GM18511 (cell line): Measurements from ENCODE around the gene ACSM2B.
"Not testable (repeated sequence)": the region's sequence is repeated elsewhere in the genome, so short reads cannot be mapped to it uniquely, and the experiment has no call there.

Experiments used
- ATAC-seq: cut with Tn5 transposase; IDR thresholded peaks from one replicate; pipeline ENCODE4 v1.9.1; 2021; ENCODE audit warnings: mild to moderate bottlenecking, moderate library complexity; ENCODE audit not compliant: unreplicated experiment

ACSM2B gene

DNA sequence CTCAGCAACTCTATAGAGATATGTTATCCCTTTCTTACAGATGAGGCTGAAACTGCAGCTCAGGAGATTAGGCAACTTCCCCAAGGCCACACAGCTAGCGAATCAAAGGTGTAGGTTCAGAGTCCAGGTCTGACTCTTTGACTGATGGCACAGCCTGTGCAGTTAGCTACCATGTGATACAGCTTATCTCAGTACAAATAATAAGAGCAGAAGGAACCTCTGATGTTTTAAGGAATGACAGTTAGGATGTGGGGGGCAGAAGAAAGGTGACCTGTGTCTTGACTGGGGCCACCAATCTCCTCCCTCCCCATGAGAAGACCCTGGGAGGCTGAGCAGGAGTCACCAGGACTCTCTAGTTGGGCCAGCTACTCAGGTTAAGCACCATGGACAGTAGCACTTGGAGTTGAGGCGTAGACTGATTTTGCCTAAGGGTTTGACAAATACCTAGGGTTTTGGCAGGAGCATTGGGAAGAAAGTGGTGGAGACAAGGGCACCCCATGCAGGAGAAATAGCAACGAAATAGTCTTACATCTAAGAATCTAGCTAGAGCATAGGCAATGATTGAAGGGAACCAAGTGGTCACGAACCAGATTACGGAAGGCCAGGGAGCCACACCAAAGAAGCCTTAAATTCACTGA is 22.8 kb upstream of the ACSM2B start:
- no peak for ATAC-seq

DNA sequence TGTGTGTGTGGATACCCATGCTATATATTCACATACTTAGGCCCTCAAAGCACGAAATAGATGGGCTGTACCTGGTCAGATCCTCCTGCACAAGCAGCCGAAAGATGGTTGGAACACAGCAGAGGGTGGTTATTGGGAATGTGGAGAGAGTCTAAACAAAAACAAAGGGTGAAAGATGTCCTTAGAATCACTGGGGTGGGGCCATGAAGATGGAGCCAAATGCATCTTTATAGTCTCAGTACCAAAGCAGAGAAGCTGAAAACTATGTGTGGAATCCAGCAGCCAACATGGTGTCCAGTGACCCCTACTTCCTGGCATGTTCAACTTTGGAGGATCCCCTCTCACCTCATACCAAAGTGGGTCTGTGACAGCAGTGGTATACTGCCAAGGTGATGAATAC is 19.5 kb upstream of the ACSM2B start:
- ATAC-seq, result not testable (repeated sequence)

DNA sequence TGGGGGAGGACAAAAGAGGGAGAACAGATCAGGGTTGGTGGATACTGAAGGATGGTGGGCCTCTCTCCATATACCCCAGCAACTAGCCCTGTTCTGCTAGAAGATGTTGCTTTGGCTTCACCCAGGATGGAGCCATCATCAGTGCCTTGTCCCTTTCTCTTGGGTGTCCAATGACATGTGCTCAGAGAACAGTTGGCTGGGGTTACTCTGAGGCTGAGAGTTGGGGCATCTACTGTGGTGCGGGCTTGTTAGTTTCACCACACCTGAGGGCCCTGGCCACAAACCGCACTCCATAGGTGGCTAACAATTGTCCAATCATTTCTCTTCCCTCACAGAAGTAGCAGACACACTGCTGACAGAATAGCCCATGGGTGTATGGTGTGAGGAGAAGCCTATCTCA is 18.9 kb upstream of the ACSM2B start:
- not testable (repeated sequence) for ATAC-seq

DNA sequence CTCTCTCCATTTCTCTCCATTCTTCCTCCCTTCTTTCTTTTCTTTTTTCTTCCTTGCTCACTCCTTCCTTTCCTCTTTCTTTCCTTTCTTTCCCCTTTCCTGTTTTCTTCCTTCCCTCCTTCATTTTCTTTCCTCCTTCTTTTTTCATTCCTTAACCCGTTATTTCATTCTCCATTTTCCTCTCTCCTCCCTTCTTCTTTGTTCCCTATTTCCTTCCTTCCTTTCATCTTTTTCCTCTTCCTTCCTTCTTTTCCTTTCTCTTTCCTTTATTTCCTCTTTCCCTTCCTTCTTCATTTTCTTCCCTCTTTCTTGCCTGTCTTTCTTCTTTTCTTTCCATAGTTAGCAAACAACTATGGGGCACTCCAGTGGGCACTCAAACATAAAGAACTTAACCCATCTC is 16.6 kb upstream of the ACSM2B start:
- ATAC-seq, result not testable (repeated sequence)

DNA sequence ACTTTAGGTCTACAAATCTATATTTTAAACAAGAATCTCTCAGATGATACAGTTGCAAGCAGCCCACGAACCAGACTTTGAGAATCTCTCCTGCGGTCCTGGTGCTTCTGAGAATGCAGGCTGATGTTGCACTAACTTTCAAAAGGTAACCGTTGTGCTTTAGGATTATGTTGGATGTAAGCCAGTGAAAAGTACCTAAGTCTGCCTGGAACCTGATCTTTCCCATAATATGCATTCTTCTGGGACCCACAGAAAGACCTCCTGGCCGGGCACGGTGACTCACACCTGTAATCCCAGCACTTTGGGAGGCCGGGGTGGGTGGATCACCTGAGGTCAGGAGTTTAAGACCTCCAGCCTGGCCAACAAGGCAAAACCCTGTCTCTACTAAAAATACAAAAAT is 13.3 kb upstream of the ACSM2B start:
- ATAC-seq, result not testable (repeated sequence)

DNA sequence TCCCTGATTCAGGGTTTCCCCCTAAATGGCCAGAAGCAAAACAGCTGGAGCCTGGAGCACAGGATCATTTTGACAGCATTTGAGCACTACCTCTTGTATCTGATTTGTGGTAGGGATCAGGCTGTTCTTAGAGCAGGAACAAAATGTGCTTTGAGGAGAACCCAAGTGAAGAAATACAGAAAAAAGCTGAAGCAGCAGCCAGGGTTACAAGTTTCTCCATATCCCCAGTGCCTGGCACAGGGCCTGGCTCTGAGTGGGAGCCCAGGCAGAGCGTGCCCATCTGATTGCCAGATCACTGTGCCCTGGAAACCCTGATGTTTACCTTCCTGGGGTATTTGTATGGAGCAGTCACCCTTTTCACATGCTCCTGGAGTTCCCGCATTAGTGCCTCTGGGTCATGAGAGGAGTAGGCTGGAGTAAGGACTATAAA is 11.5 kb upstream of the ACSM2B start:
- ATAC-seq, result not testable (repeated sequence)

DNA sequence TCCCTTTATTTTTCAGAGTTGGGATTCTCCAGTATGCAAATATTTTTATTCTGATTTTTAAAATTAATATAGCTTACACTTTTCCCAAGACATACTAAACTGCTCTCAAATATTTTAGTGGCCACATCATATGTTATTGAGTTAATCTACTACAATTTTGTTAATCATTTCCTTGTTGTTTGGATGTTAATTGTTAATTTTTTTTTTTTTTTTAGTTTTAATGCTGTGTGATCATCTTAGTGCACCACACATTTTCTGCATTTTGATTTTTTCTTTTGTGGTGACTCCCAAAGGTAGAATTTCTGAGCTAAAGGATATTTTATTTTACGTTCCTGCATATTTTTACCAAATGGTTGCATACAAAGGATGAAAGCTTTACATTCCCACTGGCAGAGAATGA is 10.5 kb upstream of the ACSM2B start:
- ATAC-seq, result not testable (repeated sequence)

DNA sequence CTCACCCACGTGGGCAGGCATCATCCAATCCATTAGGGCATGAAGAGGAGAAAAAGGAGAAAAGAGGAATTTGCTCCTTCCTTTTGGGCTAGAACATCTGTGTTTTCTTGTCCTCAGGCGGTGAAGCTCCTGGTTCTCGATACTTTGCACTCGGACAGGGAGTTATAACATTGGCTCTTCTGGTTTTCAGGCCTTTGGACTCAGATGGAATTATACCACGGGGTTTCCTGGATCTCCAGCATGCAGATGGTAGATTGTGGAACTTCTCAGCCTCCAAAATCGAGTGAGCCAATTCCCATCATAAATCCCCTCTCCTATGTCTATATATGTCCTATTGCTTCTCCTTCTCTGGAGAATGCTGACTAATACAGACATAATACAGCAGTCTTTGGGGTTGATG is 9.9 kb upstream of the ACSM2B start:
- ATAC-seq, result not testable (repeated sequence)

DNA sequence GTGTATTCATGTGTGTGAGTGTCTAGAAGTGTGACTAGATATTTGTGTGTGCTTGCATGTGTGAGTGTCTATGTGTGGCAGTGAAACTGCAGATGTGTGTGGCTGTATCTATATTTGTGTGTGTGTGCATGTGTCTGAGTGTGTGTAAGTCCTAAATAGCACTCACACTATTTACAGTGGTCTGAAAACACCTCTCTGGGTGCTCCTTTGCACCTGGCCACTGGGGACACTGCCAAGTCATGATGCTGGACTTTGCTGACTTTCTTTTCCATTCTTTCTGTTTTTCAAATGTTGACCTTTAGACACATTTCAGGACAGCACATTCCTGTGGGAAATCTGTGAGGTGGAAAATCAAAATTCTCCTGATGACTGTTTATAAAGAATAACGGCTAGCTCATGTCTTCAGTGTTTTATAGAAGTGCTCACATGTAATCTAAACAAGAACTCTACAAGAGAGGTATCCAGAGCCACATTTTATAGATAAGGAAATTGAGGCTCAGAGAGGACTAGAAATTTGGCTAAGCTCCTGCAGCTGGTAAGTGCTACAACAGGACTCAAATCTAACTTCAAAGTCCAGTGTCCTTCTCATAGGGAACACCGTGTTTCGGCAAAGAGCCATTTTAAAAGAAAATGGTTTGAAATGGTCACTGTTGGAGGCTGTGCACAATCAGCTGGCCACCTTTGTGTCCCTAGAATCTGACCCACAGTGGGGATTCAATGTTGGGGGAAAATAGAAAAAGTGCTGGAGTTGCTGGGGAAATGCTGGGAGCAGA is 4.5 kb upstream of the ACSM2B start:
- not testable (repeated sequence) for ATAC-seq

DNA sequence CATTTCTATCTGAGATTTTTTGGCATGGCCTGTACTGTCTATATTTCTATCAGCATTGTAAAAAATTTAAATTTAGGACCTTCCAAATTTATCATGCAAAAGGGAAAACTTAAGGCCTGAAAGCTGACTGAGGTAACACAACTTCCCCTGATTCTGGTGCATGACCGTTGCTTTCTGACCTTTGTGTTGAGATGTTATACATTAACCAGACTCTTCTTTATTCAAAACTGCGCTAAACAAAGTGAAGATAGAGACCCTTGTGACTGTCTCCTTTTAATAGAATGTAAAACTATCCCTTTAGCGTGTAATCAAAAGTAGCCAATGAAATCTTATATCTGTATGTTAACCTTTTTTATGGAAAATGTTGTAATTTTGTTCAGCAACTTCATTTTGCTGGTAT is 1.9 kb upstream of the ACSM2B start:
- not testable (repeated sequence) for ATAC-seq

DNA sequence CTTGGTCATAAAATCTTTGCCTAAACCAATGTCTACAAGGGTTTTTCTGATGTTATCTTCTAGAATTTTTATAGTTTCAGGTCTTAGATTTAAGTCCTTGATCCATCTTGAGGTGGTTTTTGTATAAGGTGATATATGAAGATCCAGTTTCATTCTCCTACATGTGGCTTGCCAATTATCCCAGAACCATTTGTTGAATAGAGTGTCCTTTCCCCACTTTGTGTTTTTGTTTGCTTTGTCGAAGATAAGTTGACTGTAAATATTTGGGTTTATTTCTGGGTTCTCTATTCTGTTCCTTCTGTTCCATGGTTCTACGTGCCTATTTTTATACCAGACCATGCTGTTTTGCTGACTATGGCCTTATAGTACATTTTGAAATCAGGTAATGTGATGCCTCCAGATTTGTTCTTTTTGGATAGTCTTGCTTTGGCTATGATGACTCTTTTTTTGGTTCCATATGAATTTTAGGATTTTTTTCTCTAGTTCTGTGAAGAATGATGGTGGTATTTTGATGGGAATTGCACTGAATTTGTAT is 7.0 kb downstream of the ACSM2B start:
- ATAC-seq, result not testable (repeated sequence)

DNA sequence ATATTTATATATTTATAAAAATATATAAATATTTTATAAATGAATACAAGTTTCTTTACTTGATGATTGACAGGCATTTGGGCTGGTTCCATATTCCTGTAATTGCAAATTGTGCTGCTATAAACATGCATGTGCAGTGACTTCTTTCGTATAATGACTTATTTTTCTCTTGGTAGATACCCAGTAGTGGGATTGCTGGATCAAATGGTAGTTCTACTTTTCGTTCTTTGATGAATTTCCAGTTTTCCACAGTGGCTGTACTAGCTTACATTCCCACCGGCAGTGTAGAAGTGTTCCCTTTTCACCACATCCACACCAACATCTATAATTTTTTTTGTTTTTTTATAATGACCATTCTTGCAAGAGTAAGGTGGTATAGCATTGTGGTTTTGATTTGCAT is 7.8 kb downstream of the ACSM2B start:
- no peak for ATAC-seq

DNA sequence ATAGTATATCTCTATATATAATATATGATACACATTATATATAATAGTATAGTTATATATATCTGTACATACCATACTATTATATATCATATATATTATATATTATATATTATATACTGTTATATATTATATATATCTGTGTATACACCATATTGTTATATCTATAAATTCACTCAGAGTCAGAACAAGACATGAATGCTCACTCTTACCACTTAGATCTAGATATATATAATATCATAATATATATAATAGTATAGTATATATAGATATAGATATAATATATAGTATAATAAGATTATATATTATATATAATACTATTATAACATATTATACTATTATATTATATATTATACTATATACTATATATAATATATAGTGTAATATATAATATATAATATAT is 9.3 kb downstream of the ACSM2B start:
- no peak for ATAC-seq

DNA sequence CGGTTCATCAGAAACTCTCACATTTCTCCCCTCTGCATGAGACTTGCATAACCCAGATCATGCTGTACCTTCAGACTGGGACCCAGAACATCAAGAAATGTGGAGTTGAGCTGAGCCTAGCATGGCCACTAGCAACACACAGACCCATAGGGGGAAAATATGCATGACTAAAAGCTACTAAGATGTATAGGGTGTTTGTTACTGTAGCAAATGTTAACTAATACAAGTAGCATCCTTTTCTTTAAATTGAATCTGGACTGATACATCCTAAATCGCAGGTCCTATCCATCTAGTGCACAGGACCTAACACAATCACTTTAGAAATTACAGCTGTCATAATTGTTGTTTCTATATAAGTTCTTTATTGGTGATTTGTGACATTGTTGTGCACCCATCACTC is 10.8 kb downstream of the ACSM2B start:
- ATAC-seq, result not testable (repeated sequence)

DNA sequence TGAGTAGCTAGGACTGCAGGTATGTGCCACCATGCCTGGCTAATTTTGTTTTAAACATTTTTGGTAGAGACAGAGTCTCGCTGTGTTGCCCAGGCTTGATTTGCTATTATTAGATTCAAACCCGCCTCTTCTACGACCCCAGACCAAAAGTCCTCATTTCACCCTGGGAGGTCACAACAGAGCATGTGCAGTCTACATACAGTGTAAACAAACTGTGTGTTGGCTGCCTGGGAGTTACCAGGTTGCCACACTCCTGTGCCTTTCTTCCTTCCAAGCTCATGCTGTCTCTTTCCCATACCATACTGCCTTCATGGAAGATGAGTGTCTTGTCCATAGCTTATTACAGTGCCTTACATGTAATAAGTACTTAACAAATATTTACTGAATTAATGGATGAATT is 11.9 kb downstream of the ACSM2B start:
- ATAC-seq, result not testable (repeated sequence)

DNA sequence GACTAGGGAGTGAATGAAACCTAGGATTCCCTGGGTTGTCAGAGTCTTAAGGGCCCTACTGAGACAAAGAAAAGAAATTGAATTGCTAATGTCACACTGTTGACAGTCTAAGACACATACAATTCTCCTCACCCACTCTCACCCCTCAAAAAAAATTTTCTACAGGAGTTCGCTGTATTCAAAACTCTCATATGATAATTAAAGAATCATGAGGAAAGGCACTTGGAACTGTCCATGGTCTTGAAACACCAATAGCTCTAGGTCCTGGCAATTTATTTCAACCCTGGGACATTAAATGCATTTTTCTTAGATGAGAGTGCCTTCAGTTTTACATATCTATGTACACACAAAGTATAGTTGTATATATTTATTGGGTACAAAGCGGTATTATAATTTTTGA is 20.5 kb downstream of the ACSM2B start:
- ATAC-seq, result not testable (repeated sequence)

DNA sequence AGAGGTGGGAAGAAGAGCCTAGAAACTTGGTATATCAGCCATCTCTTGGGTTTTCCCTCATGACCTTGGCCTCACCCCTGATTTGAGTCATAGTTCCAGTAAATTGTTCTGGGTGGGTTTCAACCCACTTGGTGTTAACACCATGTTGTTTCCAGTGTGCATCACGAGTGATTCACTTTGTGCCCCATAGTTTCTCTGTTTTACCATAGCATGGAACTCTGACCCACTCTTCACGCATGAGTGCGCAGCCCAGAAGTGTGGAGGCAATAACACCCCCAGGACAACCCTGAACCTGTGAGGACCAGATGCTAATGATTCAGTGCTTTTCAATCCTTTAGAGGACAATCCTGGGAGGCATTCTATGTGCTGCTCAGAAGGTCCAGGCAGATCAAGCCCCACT is 21.5 kb downstream of the ACSM2B start:
- ATAC-seq, result not testable (repeated sequence)

DNA sequence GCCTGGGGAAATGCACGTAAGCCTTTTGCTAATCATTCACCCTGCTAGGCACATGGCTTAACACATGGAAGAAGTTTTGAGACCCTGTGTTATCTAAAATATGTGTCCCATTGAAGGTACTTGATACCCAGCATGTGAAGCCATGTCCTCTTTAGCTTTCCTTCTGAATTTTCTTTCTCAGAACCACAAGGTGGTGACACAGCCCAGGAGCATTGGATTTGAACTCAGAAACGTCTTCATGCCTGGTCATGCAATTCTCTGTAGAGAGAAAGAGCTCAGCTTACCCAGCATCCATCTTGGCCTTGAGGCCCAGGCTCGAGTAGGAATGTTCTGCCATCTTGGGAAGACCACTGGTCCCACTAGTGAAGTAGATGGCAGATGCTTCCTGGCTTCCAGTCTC is 22.7 kb downstream of the ACSM2B start:
- not testable (repeated sequence) for ATAC-seq

DNA sequence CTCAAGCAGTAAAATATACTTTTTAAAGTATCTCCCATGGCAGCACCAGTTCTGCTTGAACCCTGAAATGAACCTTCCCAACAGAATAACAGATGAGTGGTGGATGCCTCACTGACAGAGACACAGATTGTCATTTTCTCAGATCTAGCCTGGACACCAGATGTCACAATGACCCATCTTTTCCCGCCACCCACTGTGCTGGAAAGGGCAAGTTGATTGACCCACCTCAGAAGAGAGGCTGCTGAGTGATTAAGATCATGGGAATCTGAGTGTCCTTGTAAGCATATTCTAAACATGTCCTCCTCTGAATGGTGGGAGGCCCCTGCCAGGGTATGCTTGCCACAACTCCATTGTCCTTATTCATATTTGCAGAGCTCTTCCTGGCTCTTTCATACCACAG is 29.2 kb downstream of the ACSM2B start:
- not testable (repeated sequence) for ATAC-seq

DNA sequence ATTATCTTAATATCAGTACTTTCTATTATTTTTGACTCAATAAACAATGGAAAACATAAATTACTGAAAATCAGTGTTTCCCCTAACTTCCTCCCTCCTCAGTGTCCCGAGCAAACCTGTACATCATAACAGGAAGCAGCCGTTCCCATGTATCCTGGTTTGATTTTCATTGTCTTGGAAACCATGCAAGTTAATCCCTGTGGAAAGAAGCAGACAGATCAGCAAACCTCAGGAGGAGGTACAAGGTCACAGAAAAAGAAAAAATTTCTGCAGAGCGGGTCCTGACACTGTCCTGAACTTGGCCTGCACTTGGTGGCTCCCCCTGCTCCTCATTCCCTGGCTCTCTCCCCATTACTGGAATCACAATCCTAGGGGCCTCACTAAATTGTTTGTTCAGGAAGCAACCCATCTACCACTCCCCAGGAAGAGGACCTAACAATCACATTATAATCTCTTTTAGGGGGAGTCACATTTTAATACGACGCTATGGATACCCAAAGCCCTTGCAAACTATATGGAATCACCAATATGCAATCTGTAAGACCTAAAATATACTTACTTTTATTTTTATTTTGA is 29.8 kb downstream of the ACSM2B start:
- not testable (repeated sequence) for ATAC-seq

DNA sequence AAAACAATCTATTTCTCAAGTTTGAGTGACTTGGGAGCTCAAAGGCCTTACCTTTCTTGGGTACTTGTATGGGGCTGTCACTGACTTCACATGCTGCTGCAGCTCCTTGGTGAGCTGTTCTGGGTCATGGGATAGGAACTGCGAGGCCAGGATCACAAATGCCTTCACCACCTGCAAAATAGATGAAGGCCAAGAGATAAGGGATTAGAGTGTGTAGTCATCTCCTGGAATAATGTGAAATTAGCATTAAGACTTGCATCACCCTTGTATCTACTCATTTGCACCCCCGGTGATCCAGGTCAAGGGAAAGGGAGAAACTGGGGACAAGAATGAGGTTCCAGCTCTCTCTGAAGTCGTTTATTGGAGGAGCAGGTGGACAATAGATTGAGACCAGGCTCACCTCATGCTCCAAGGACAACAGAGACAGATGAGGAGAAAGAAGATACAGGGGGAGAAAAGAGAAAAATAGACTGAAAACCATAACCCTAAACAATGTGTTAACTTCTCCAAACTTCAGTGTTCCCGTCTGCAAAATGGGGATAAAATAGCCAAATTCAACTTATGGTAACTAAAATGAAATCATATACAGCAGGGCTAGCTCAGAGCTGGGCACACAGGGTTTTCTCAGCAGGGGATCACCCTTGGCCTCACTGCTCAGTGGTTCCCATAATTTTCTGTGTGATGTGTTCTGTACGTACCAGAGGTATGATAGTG is 35.4 kb downstream of the ACSM2B start:
- ATAC-seq, result not testable (repeated sequence)
